HCT116 (cell line): ENCODE data around the gene CASZ1. TPM values are rescaled to one million over a fixed set of nuclear protein-coding genes. Genes with fewer than 3 reads are reported as not detected.

Experiments used
- ATAC-seq: fragments of 200-7000 bp; cut with Tn5 transposase; 2 replicates; pipeline ENCODE4 v1.9.1; 2020; ENCODE audit warnings: mild to moderate bottlenecking, moderate library complexity
- BruUV-seq: library from RNA; stranded (reverse); fragments of 400-500 nt; replicated peaks from 2 replicates; lab custom pipeline; 2021; lab: Mats Ljungman, UMichigan
- CTCF ChIA-PET: fragments of 300-600 bp; sonication (Branson Sonifier 250); formaldehyde crosslinking; loops from one replicate; lab custom pipeline; 2021; ENCODE audit warnings: antibody characterized with exemption; lab: Charles Lee
- POLR2A ChIA-PET: fragments of 300-600, 350-600 bp; sonication (Branson Sonifier 250); formaldehyde crosslinking; loops from one replicate; lab custom pipeline; 2021; ENCODE audit warnings: antibody characterized with exemption; lab: Charles Lee
- RAD21 ChIA-PET, 2 experiments: fragments of 300-600 bp; sonication (Branson Sonifier 250); formaldehyde crosslinking; loops; one replicate each; lab custom pipeline; 2023; ENCODE audit warnings: low total read pairs in 2 of 2; ENCODE audit not compliant: uncharacterized antibody in 2 of 2, unreplicated experiment in 2 of 2, low non-redundant PET in 1 of 2; lab: Charles Lee
- DNase-seq: peaks from one replicate; pipeline ENCODE4 v3.0.0-alpha.2; 2010; ENCODE audit warnings: low read depth, low spot score
- H2AFZ ChIP-seq: fragments of 200-600 bp; shearing (Covaris generic), sonication (generic); 2 replicates; pipeline ENCODE4 v1.6.1; 2017; ENCODE audit warnings: low read depth, mixed run types, mixed read lengths, antibody characterized with exemption, low read length; ENCODE audit not compliant: poor library complexity, severe bottlenecking
- H3K27ac ChIP-seq: 2 replicates; pipeline ENCODE4 v1.5.1; 2012; ENCODE audit warnings: low read depth, low read length
- H3K27me3 ChIP-seq: fragments of 200-600 bp; sonication (generic); 2 replicates; pipeline ENCODE4 v1.6.1; 2016; ENCODE audit warnings: mixed run types, low read length, mixed read lengths; ENCODE audit not compliant: insufficient read depth
- H3K36me3 ChIP-seq, 2 experiments: fragments of 200-500 bp in 1 of 2; fragments of 200-600 bp in 1 of 2; sonication (Bioruptor generic) in 1 of 2; sonication (generic) in 1 of 2; 2 replicates each; pipeline versions ENCODE4 v1.5.1 to v1.6.1; 2014 to 2016; ENCODE audit warnings: low read length in 2 of 2, inconsistent platforms in 1 of 2, mixed read lengths in 1 of 2, mixed run types in 1 of 2; ENCODE audit not compliant: insufficient read depth in 2 of 2, control insufficient read depth in 1 of 2
- H3K4me1 ChIP-seq, 2 experiments: fragments of 200-600 bp in 1 of 2; sonication (generic) in 1 of 2; 2 replicates each; pipeline versions ENCODE4 v1.5.1 to v1.6.1; 2012 to 2017; ENCODE audit warnings: low read length in 2 of 2, inconsistent platforms in 1 of 2, mild to moderate bottlenecking in 1 of 2, mixed read lengths in 1 of 2, mixed run types in 1 of 2, moderate library complexity in 1 of 2; ENCODE audit not compliant: insufficient read depth in 2 of 2, control insufficient read depth in 1 of 2
- H3K4me2 ChIP-seq: fragments of 200-600 bp; sonication (generic); 2 replicates; pipeline ENCODE4 v1.6.1; 2017; ENCODE audit warnings: mixed run types, low read length, mixed read lengths
- H3K4me3 ChIP-seq, 2 experiments: fragments of 200-600 bp in 1 of 2; sonication (generic) in 1 of 2; replicated peaks in 1 of 2; 2 replicates each; pipeline ENCODE4 v1.5.1; 2011 to 2016; ENCODE audit warnings: low read length in 2 of 2, control low read depth in 1 of 2, low read depth in 1 of 2, mild to moderate bottlenecking in 1 of 2, mixed read lengths in 1 of 2, mixed run types in 1 of 2
- H3K79me2 ChIP-seq: fragments of 200-600 bp; sonication (generic); 2 replicates; pipeline ENCODE4 v1.6.1; 2017; ENCODE audit warnings: mild to moderate bottlenecking, mixed run types, low read length, moderate library complexity, mixed read lengths; ENCODE audit not compliant: insufficient read depth
- H3K9ac ChIP-seq: fragments of 200-600 bp; sonication (generic); 2 replicates; pipeline ENCODE4 v1.6.1; 2016; ENCODE audit warnings: low read length, mixed read lengths
- H3K9me2 ChIP-seq: fragments of 200-600 bp; sonication (generic), shearing (Covaris generic); 2 replicates; pipeline ENCODE4 v1.6.1; 2017; ENCODE audit warnings: mixed run types, mild to moderate bottlenecking, moderate library complexity; ENCODE audit not compliant: insufficient read depth
- H3K9me3 ChIP-seq, 2 experiments: fragments of 200-500 bp in 1 of 2; fragments of 200-600 bp in 1 of 2; sonication (Bioruptor generic) in 1 of 2; sonication (generic) in 1 of 2; 2 replicates each; pipeline ENCODE4 v1.6.1; 2014 to 2017; ENCODE audit warnings: low read length in 2 of 2, mixed read lengths in 2 of 2, inconsistent platforms in 1 of 2, low read depth in 1 of 2, mild to moderate bottlenecking in 1 of 2, mixed run types in 1 of 2, moderate library complexity in 1 of 2; ENCODE audit not compliant: control insufficient read depth in 1 of 2, insufficient read depth in 1 of 2
- H4K20me1 ChIP-seq: fragments of 200-600 bp; sonication (generic), shearing (Covaris generic); 2 replicates; pipeline ENCODE4 v1.6.1; 2017; ENCODE audit warnings: mixed run types, mild to moderate bottlenecking, moderate library complexity; ENCODE audit not compliant: insufficient read depth
- CEBPB ChIP-seq: IDR thresholded peaks from 2 replicates; pipeline ENCODE4 v1.6.1; 2012; ENCODE audit warnings: low read depth
- CTCF ChIP-seq, 3 experiments: fragments of 200-600 bp in 1 of 3; sonication (generic) in 1 of 3; IDR thresholded peaks in 2 of 3; conservative IDR thresholded peaks in 1 of 3; 2 replicates each; pipeline ENCODE4 v1.5.1; 2012 to 2017; ENCODE audit warnings: low read depth in 2 of 3, low read length in 2 of 3, antibody characterized with exemption in 1 of 3, borderline replicate concordance in 1 of 3, control low read depth in 1 of 3, mild to moderate bottlenecking in 1 of 3, mixed read lengths in 1 of 3, mixed run types in 1 of 3, moderate library complexity in 1 of 3; ENCODE audit not compliant: insufficient read depth in 1 of 3
- ELF1 ChIP-seq: IDR thresholded peaks from 2 replicates; pipeline ENCODE4 v1.6.1; 2012; ENCODE audit warnings: low read depth, borderline replicate concordance
- FOSL1 ChIP-seq: IDR thresholded peaks from 2 replicates; pipeline ENCODE4 v1.6.1; 2012; ENCODE audit warnings: low read depth
- JUND ChIP-seq: IDR thresholded peaks from 2 replicates; pipeline ENCODE4 v1.6.1; 2012
- MAX ChIP-seq: IDR thresholded peaks from 2 replicates; pipeline ENCODE4 v1.6.1; 2012
- POLR2A ChIP-seq: IDR thresholded peaks from 2 replicates; pipeline ENCODE4 v1.7.0; 2011; ENCODE audit warnings: borderline replicate concordance; ENCODE audit not compliant: insufficient read depth, insufficient read length; ENCODE audit errors: extremely low read depth
- REST ChIP-seq: IDR thresholded peaks from 2 replicates; pipeline ENCODE4 v1.6.1; 2012; ENCODE audit warnings: low read depth
- SIN3A ChIP-seq: IDR thresholded peaks from 2 replicates; pipeline ENCODE4 v1.6.1; 2012; ENCODE audit warnings: low read depth
- SRF ChIP-seq: IDR thresholded peaks from 2 replicates; pipeline ENCODE4 v1.6.1; 2012; ENCODE audit warnings: low read depth
- ZBTB33 ChIP-seq: IDR thresholded peaks from 2 replicates; pipeline ENCODE4 v1.6.1; 2011; ENCODE audit warnings: mild to moderate bottlenecking, low read length, moderate library complexity; ENCODE audit not compliant: insufficient replicate concordance; ENCODE audit errors: extremely low read depth
- ZFX ChIP-seq: fragments of 450-650 bp; IDR thresholded peaks from 2 replicates; pipeline ENCODE4 v1.6.1; 2017
- ZNF274 ChIP-seq: fragments of 200-500 bp; sonication (Bioruptor generic); IDR thresholded peaks from 2 replicates; pipeline ENCODE4 v1.6.1; 2014; ENCODE audit warnings: mild to moderate bottlenecking, low read depth, low read length, inconsistent platforms
- intact Hi-C: fragments of 100-400 bp; cut with micrococcal nuclease; formaldehyde crosslinking; loops from 2 replicates; pipeline ENCODE4 v1.10.0; 2022
- total RNA-seq: library from RNA; stranded (reverse); gene quantifications from one replicate; pipeline ENCODE4 v1.2.1, GENCODE V29; 2021; ENCODE audit not compliant: unreplicated experiment

The CASZ1 gene
- total RNA-seq, 1 experiment from 2014 or later: 7.7 TPM

GRCh38 chr1:10591010-10591409, 205.4 kb downstream of the CASZ1 start:
- no peak overlapping the region for H3K9ac ChIP-seq
- no peaks in the 10 kb centered on the region for H3K9me3 ChIP-seq
- TF ChIP-seq CEBPB (no peak), SRF (no peak), ELF1 (no peak)
- ChIA-PET CTCF (no interaction called here), RAD21 (no interaction called here), POLR2A (no interaction called here)
- no peak overlapping the region for H3K4me3 ChIP-seq
- no peak overlapping the region for H2AFZ ChIP-seq
- no peaks in the 10 kb centered on the region for H3K4me1 ChIP-seq
- ATAC-seq (no peak), DNase-seq (no peak)
- no peaks in the 10 kb centered on the region for H3K36me3 ChIP-seq
- no peaks in the 10 kb centered on the region for H3K9me2 ChIP-seq
- no peak overlapping the region for H3K4me2 ChIP-seq
- H3K27me3 ChIP-seq: no peaks in the 10 kb centered on the region
- intact Hi-C loops: no loop called here
- BruUV-seq: no TSS peak
- H3K79me2 ChIP-seq: no peaks in the 10 kb centered on the region
- H4K20me1 ChIP-seq: peaks cover 2% of the 10 kb centered on the region; the same call in 1 of the 2 replicates
- H3K27ac ChIP-seq: no peak overlapping the region

- Histone ChIP-seq H3K4me1 (no peaks in the 10 kb centered on the region), H3K27me3 (no peaks in the 10 kb centered on the region), H3K4me2 (no peak overlapping the region), H3K36me3 (no peaks in the 10 kb centered on the region), H3K79me2 (no peaks in the 10 kb centered on the region), H3K4me3 (no peak overlapping the region), H3K9me3 (no peaks in the 10 kb centered on the region), H3K9ac (no peak overlapping the region), H2AFZ (no peak overlapping the region), H3K27ac (no peak overlapping the region), H3K9me2 (no peaks in the 10 kb centered on the region), H4K20me1 (peaks cover 6% of the 10 kb centered on the region; the same call in 1 of the 2 replicates)
- CTCF ChIA-PET: no interaction called here
- ATAC-seq (no peak), DNase-seq (no peak)
- no TSS peak for BruUV-seq
- RAD21 ChIA-PET: no interaction called here
- intact Hi-C loops: no loop called here
- POLR2A ChIA-PET: no interaction called here
- TF ChIP-seq POLR2A (no peak), SIN3A (no peak), JUND (no peak), REST (no peak), SRF (no peak), ZBTB33 (no peak), CEBPB (no peak), CTCF (IDR thresholded peaks at IDR 0.05 in 2 of 3, conservative IDR thresholded peaks at IDR 0.05 in 1 of 3; ENCODE audit: borderline replicate concordance in 1 of 3, insufficient read depth in 1 of 3, low read depth in 2 of 3, low read length in 2 of 3) (no peak), FOSL1 (no peak), ZNF274 (no peak), MAX (no peak), ZFX (no peak)
These were observed 207.4 kb downstream of the CASZ1 start for GRCh38 chr1:10589074-10589473.
